ENCODE results near the gene LHPP. TPM values are rescaled to one million over a fixed set of nuclear protein-coding genes. Genes with fewer than 3 reads are reported as not detected.

LHPP gene
- polyA plus RNA-seq, 3 donors: 5.5 to 21.6 (median 14.3) TPM

DNA sequence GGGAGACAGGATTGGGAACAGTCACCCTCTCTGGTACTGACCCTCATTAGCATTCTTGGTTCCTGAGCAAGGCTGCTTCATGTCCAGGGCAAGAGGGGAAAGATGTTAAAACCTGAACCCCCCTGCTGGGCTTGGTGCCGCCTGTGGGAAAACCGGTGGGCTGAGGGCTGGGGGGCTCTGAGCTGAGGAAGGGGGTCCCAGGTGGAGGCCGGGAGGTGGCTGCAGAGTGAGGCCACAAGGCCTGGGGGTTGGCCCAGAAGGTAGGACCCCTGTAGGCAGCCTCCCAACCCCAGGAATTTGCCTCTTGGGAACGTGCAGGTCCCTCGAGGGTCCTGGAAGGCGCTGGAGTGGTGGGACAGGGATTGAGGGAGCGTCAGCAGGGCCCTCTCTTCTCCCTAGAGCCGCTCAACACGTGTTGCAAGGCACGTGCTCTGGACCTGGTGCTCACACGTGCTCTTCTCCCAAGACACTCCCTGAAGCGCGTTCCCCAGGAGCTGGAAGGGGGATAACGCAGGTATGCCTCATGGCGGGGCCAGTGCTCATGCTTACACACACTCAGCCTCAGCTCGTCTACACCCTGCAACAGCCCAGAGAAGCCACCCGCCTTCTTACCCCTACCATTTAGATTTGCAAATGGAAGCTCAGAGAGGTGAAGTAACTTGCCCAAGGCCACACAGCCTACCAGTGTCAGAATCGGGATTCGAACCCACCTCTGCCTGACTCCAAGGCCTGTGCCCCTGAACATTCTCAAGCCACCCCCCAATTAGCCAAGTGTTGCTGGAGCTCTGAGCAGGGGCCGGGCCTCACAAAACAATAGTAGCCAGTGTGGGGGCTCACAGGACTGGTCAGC, 64.4 kb downstream of the LHPP start:
- WGBS, 3 donors: 86 to 91% (median 91%) methylated on average over 18 to 20 of the region's 20 CpGs

DNA sequence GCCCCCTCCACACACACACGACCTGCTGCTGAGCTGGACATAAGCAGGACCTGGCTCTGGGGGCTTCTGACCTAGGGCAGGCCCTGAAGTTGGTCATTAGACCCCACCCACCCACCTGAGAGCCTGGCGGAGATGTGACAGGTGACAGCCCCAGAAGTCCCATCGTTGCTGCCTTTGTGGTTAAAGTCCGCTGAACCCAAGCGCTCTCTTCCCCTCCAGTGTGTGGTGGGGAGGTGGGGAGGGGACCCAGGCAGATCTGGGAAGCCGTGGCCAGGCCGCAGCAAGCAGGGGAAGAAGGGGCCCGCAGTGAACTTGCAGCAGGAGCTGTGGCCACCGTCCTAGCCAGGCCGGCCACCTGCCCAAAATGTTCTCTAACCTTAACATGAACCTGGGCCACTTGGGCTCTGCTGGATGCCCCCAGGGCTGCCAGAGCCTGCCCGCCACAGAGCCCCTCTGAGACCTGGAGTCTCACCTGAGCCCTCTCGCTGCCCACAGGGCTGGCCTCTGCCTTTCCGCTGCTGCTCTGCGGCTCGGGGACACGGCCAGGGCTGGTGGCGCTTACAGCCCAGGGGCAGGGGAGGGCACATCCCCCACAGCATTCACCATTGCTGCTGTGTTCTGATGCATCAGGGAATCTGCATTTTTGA, 65.1 kb downstream of the LHPP start:
- WGBS, 3 donors: 66 to 87% (median 71%) methylated on average over 13 to 17 of the region's 17 CpGs
- H3K27ac ChIP-seq (ENCODE audit: low read depth, low read length): no peak overlapping the region

More for the DNA sequence above, 64.4 kb downstream of the LHPP start:
- H3K27ac ChIP-seq (ENCODE audit: low read depth, low read length): no peak overlapping the region

DNA sequence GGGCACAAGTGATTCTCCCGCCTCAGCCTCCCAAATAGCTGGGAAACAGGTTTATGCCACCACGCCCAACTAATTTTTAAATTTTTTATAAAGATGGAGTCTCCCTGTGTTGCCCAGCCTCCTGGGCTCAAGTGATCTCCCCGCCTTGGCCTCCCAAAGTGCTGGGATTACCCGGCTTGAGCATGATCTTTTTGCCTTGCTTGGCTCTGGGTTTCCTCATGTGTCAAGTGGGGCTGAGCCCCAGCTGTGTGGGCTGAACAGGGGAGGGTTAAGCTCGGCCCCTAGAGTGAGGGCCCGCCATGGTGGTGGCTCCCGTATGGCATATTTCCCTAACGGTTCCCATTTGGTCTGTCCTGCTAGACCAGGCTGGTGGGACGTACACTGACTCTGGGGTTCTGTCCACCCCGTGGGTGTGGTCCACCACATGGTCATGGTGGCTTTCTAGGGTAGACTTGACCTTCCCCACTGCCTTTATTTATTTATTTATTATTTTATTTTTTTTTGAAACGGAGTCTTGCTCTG, 66.3 kb downstream of the LHPP start:
- WGBS, 3 donors: 87 to 91% (median 90%) methylated on average over 11 of the region's 11 CpGs
- no peak overlapping the region for H3K27ac ChIP-seq (ENCODE audit: low read depth, low read length)

DNA sequence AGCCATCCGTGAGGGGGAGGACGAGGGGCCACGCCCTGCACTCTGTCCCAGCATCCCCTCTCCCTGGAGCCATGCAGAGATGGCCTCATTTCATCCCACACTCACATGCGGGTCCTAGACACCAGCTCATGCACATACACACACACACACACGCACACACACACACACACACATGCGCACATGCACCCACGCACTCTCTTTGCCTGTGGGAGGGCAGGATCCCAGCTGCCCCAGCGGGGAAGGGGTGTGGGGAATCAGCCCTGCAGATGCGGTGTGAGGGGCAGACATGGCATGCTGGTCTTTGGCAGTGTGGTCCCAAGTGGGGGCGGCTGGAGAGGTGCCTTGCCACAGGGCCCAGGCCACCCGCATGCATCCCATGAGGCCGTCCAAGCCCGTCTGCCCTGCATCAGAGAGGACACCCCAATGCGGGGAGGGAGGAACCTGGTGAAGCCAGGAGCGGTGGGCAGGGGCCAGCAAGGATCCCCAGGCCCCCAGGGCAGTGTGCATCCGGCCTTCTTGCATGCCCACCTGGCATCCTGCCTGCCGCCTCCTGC, 68.1 kb downstream of the LHPP start:
- 48 to 55% (median 48%) methylated on average over 14 to 17 of the region's 17 CpGs for WGBS, 3 donors
- H3K27ac ChIP-seq (ENCODE audit: low read depth, low read length): no peak overlapping the region

DNA sequence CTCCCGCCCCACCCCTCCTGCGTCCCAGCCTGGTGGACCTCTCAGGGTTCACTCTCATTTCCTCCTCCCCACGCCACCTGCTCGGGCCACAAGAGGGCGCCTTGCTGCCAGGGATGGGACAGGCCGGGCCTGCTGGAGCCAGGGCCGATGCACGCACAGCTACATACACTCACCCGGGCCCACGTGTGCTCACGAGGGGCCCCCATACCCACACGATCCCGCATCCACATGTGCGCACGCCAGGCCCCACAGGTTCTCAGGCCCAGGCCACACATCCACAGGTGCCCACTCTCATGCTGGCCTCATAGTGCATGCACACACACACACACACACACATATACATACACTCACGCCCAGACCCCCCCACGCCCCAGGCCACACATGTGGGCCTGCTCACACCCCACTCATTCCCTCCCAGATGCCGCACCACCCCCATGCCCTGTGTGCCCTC, 68.6 kb downstream of the LHPP start:
- no peak overlapping the region for H3K27ac ChIP-seq (ENCODE audit: low read depth, low read length)
- 10 to 14% (median 12%) methylated on average over 18 of the region's 18 CpGs for WGBS, 3 donors

DNA sequence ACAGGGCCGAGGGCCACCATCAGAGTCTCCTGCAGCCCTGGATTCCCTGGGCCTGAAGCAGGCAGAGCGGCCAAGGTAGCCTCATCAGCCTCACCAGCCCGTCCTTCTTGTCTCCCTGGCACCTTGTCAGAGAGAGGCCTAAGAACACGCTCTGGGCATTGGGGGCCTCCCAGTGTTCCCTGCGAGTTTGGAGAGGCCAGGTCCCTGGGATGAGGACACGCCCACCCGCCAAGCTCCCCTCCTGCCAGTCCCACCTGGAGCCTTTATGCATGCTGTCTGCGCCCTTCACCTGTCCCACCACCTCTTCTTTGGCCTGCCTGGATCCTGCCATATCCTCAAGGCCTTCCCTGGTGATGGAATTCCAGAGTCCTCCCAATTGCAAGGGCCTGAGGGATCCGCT, 69.2 kb downstream of the LHPP start:
- WGBS, 3 donors: 83 to 90% (median 89%) methylated on average over 8 to 9 of the region's 9 CpGs

DNA sequence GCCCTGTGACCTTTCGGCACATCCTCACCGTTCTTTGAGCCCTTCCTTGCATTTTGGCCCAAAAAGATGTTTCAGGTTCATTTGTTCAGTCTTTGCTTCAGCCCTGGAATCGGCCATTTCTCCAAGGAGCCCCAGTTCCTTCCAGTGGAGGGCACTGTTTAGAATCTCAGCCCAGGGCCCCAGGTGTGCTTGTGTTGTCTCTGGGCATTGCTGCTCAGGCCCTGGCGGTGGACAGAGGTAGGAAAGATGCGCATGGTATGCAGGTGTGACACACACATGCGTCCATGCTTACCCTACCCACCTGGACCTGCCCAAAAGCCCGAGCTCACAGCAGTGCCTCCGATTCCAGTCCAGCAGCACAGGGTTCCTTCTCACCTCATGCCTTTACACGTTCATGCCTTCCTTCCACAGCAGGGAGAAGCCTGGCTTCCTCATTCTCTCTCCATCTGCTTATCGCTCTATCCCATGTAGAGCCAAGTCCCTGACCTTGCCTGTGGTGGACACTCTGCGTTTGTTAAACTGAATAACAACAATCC, 70.6 kb downstream of the LHPP start:
- no peak overlapping the region for H3K27ac ChIP-seq (ENCODE audit: low read depth, low read length)
- WGBS, 3 donors: 67 to 82% (median 79%) methylated on average over 11 of the region's 11 CpGs

More for the DNA sequence above, 69.2 kb downstream of the LHPP start:
- H3K27ac ChIP-seq (ENCODE audit: low read depth, low read length): no peak overlapping the region

DNA sequence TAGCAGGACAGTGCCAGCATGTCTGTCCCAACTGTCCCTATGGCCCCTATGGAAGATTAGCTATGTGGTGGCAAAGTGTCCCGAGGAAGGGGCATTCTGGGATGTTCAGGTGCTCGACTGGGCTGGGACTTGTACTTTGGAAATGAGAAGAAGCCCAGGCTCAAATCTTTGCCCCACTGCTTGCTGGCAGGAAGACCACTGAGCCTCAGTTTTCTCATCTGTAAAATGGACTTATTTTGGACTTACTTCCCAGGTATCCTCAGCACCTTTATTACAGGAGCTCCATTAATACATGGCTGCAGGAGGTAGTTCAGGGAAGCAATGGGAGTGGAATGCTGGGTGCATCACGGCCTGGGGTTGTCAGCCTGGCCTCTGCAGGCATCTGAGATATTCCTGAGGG, 71.2 kb downstream of the LHPP start:
- H3K27ac ChIP-seq (ENCODE audit: low read depth, low read length): no peak overlapping the region
- WGBS, 3 donors: 68 to 93% (median 92%) methylated on average over 3 of the region's 3 CpGs

DNA sequence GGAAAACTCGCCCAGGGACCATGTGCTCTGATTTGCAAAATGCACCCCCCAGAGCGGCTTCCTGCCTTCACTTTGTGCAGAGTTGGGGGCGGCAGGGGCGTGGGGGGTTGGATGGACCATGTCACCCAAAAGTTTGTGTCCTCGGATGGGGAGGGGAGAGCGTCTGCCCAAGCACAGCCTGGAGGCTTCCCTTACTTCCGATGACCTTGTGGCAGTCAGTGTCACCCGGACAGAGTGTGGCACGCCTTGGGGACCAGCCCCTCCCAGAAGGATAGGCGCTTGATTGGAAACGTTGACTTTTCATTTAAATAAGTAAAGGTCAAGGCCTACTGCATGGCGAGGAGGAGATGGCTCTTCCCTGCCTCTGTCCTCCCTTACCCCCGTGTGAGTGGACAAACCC, 71.6 kb downstream of the LHPP start:
- 89 to 93% (median 93%) methylated on average over 13 of the region's 13 CpGs for WGBS, 3 donors
- no peak overlapping the region for H3K27ac ChIP-seq (ENCODE audit: low read depth, low read length)

DNA sequence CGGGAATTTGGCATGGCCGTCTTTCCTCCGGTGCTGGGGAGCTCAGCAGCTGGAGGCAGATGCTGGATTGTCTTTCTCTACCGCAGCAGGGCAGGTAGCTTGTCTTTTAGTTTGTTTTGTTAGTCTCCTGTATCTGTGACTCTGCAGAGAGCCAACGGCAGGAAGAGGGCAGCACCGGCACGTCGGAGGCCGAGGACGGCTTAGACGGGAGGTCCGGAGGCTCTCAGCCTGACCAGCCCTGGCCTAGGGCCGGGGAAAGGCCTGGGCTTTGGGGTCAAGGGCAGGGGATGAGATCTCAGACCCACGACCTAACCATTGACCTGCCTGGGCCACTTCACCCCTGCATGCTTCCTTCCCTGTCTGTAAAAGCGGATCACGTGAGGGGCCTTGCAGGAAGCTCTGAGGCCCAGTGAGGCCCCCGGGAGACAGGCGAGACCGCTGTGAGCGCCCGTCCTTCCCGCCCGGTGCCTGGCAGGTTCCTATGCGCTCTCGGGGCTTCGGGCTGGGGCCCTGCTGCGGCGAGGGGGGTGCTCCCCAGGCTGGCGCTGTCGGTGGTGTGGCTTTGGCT, 72.7 kb downstream of the LHPP start:
- 33 to 61% (median 36%) methylated on average over 30 of the region's 30 CpGs for WGBS, 3 donors
- H3K27ac ChIP-seq (ENCODE audit: low read depth, low read length): no peak overlapping the region

DNA sequence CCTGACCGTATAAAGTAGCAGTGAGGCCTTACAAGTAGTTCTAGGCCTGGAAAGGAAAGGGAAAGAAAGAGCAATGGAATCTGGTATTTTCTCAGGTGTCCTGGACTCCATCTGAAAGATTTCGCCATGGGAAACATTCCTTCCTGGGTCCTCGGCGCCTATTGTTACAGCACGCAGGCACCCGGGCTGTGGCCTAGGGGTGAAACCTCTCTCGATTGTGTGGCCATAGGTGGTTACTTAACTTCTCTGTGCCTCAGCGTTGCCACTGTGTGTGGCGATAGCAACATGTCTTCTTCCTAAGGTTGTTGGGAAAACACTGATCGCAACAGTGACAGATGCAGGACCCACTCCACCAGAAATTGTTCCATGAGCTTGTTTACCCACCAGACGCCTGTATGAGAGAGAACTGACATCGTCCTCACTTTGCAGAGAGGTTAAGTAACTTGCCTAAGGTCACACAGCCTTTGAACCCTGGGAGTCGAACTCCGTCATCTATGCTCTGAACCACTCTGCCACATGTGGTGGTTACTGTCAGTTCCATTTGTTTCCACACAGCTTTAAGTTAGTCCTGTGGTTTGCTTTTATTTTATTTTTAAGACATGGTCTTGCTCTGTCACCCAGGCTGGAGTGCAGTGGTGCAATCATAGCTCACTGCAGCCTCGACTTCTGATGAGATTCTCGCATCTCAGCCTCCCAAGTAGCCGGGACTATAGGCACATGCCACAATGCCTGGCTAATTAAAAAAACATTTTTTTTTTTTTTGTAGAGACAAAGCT, 73.4 kb downstream of the LHPP start:
- WGBS, 3 donors: 72 to 91% (median 74%) methylated on average over 17 of the region's 17 CpGs
- H3K27ac ChIP-seq (ENCODE audit: low read depth, low read length): no peak overlapping the region

DNA sequence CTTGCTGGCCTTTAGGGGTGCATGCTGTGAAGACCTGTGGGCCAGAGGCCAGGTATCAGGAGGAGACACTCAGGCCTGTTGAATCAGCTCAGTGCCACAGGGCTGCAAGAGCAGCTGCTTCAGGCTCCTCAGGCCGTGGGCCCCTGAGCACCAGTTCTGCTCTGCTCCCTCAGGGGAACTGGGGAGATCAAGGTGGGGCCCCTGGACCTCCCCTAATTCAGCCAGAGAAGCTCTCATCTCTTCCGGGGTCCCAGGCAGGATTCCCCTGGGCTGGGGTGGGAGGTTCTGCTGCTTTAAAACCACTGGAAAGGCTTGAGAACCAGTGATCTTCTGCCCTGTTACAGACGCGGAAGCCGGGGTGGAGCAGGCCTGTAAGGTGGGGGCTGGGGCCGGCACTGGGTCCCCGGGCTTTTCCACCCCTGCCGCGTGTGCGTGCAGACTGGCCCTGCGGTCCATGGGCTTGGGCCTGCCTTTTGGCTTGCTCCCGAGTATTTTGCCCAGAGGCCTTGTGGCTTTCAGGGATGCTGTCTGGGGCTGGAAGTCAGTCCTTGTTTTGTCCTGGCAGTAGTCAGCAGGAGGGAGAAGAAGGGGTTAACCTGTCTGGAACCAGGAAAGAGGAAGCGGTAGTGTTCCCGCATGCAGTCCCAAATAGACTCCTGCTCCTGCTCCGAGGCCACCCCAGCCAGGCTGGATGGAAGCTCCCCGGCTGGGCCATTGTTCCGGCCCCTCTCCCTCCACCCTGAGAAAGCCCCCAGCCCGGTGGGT, 74.3 kb downstream of the LHPP start:
- no peak overlapping the region for H3K27ac ChIP-seq (ENCODE audit: low read depth, low read length)

DNA sequence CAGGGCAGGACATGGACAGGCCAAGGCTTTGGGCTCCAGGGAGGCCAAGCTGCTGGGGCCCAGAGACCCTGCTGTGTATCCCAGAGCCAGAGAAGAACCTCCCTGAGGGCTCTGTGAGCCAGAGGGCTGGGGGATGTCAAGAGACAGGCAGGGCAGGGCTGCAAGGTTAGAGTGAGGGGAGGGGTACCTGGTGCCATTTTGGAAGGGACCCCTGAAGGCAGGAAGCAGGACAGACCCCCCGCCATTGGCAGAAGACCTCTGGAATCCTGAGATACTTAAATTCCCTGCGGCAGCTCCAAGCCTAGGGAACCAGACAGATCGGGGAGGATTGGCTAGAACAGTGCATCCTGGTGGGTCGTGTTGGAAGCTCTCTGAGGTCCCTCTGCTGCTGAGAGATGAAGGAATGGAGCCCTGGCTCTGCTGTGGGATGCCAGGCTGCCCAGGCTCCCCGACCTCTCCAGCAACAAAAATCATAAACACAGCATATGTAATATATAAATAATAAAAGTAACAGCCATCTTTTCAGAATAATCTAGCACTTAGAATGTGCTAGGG, 75.0 kb downstream of the LHPP start:
- no peak overlapping the region for H3K27ac ChIP-seq (ENCODE audit: low read depth, low read length)
- 68 to 87% (median 81%) methylated on average over 5 of the region's 5 CpGs for WGBS, 3 donors

More for the DNA sequence above, 74.3 kb downstream of the LHPP start:
- WGBS, 3 donors: 52 to 66% (median 53%) methylated on average over 18 of the region's 18 CpGs

DNA sequence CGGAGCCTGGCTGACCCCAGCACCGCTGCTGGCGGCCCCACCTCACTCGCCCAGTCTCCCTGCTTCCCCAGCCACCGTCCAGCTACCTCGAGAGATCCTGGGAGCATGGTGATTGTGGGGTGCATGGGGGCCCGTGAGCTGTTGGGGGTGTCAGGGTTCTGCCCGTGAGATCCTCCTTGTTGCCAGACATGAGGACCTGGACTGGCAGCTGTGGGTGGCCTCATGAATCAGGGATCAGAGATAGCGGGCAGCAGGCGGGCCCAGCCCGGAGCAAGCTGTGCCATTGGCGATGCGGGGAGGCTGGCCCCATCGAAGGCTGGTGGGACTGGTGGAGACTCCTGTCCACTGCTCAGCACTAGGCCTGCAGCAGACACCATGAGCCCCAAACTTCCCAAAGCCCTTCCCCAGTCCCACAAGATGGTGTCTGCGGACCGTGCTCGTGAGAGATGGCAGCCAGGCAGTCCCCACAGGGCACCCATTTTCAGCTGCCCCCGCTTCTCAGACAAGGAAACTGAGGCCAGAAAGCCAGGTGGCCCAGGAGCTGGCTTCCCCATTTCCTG, 75.6 kb downstream of the LHPP start:
- WGBS, 3 donors: 87 to 96% (median 96%) methylated on average over 18 of the region's 18 CpGs
- no peak overlapping the region for H3K27ac ChIP-seq (ENCODE audit: low read depth, low read length)

DNA sequence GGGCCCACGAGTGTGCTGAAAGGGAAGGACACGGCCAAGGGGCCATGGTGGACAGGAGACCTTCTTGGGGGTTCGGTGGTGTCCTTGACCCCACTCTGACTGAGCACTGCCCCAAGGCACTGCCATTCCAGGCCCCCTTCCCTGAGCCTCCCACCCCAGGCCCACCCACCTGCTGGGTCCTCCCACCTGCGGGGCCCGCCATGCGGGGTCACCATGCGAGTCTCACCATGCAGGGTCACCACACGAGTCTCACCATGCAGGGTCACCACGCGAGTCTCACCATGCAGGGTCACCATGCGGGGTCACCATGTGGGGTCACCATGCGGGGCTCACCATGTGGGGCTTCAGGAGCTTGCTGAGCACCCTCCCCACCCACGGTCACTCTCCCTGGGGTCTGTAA, 76.3 kb downstream of the LHPP start:
- 83 to 89% (median 85%) methylated on average over 13 of the region's 13 CpGs for WGBS, 3 donors
- H3K27ac ChIP-seq (ENCODE audit: low read depth, low read length): no peak overlapping the region

DNA sequence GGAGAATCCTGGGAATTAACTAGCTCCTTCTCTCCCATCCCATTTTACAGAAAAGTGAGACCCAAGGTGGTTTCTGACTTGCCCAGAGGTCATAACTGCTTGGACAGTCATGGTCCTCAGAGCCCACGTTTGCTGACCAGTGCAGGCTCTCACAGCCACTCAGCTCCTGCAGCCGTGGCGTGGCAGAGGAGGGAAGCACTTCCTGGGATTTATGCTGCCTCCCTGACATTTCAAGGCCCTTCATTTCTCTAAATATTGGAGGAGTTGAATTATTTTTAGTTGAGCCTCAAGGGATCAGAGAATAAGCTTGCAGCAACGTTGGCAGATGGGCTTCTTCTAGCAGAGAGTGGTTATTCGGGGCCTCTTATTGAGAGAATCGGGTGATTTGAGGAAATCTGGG, 77.1 kb downstream of the LHPP start:
- WGBS, 3 donors: 79 to 84% (median 83%) methylated on average over 6 of the region's 6 CpGs
- no peak overlapping the region for H3K27ac ChIP-seq (ENCODE audit: low read depth, low read length)

Data from adipose tissue (tissue), 3 donors.